HUDEP-2 (cell line): Measurements from ENCODE around the gene PLEKHA4.
"Not testable (repeated sequence)": the region's sequence is repeated elsewhere in the genome, so short reads cannot be mapped to it uniquely, and the experiment has no call there.

Experiments used
- DNase-seq, 76 experiments: peaks; one replicate each; lab custom pipeline; 2025; ENCODE audit not compliant: unreplicated experiment in 76 of 76; lab: John Stamatoyannopoulos, UW

The PLEKHA4 gene

GRCh38 chr19:48867123-48867745 is 1.2 kb downstream of the PLEKHA4 start:
- peak in 61 of 76 experiments; percentile 24 to 83 (median 63) for DNase-seq

- DNase-seq: peak in 1 of 76 experiments; percentile 36
Measured at GRCh38 chr19:48866692-48867091, 1.7 kb downstream of the PLEKHA4 start.

- DNase-seq: no peak
Measured at GRCh38 chr19:48862827-48863226, 5.6 kb downstream of the PLEKHA4 start.

GRCh38 chr19:48861313-48861712 is 7.1 kb downstream of the PLEKHA4 start:
- DNase-seq: no peak

GRCh38 chr19:48859711-48860572 is 8.5 kb downstream of the PLEKHA4 start:
- DNase-seq: peak in 22 of 76 experiments; percentile 14 to 57 (median 30)

- peak in 52 of 76 experiments; percentile 17 to 73 (median 54) for DNase-seq
Measured at GRCh38 chr19:48858984-48859710, 9.3 kb downstream of the PLEKHA4 start.

GRCh38 chr19:48856921-48857320 is 11.5 kb downstream of the PLEKHA4 start:
- DNase-seq: no peak

- DNase-seq: no peak
Measured at GRCh38 chr19:48854103-48854502, 14.3 kb downstream of the PLEKHA4 start.

GRCh38 chr19:48853483-48853882 is 14.9 kb downstream of the PLEKHA4 start:
- no peak for DNase-seq

GRCh38 chr19:48852292-48852691 is 16.1 kb downstream of the PLEKHA4 start:
- DNase-seq: no peak

GRCh38 chr19:48846659-48847058 is 21.8 kb downstream of the PLEKHA4 start:
- not testable (repeated sequence) for DNase-seq

- no peak for DNase-seq
Measured at GRCh38 chr19:48845384-48845783, 23.0 kb downstream of the PLEKHA4 start.

GRCh38 chr19:48844472-48844871 is 23.9 kb downstream of the PLEKHA4 start:
- DNase-seq: peak in 5 of 76 experiments; percentile 13 to 44 (median 33)

- DNase-seq: peak in 44 of 76 experiments; percentile 11 to 71 (median 49)
Measured at GRCh38 chr19:48842789-48843162, 25.6 kb downstream of the PLEKHA4 start.

GRCh38 chr19:48841571-48841970 is 26.8 kb downstream of the PLEKHA4 start:
- DNase-seq: no peak

GRCh38 chr19:48841047-48841446 is 27.4 kb downstream of the PLEKHA4 start:
- DNase-seq: no peak

- no peak for DNase-seq
Measured at GRCh38 chr19:48837687-48838086, 30.7 kb downstream of the PLEKHA4 start.

- DNase-seq: peak in 69 of 76 experiments; percentile 26 to 92 (median 74)
Measured at GRCh38 chr19:48837051-48837524, 31.3 kb downstream of the PLEKHA4 start.

- no peak for DNase-seq
Measured at GRCh38 chr19:48836089-48837017, 32.1 kb downstream of the PLEKHA4 start, which contains the start of gene HSD17B14. Gene HSD17B14, minus strand, starts transcription at chr19:48836491. Its CDS starts 80 bp downstream, at chr19:48836411.

- peak in 75 of 76 experiments; percentile 56 to 98 (median 93) for DNase-seq
Measured at GRCh38 chr19:48835734-48836088, 32.7 kb downstream of the PLEKHA4 start.
